ENCODE results near the gene AIF1.

The AIF1 gene

DNA sequence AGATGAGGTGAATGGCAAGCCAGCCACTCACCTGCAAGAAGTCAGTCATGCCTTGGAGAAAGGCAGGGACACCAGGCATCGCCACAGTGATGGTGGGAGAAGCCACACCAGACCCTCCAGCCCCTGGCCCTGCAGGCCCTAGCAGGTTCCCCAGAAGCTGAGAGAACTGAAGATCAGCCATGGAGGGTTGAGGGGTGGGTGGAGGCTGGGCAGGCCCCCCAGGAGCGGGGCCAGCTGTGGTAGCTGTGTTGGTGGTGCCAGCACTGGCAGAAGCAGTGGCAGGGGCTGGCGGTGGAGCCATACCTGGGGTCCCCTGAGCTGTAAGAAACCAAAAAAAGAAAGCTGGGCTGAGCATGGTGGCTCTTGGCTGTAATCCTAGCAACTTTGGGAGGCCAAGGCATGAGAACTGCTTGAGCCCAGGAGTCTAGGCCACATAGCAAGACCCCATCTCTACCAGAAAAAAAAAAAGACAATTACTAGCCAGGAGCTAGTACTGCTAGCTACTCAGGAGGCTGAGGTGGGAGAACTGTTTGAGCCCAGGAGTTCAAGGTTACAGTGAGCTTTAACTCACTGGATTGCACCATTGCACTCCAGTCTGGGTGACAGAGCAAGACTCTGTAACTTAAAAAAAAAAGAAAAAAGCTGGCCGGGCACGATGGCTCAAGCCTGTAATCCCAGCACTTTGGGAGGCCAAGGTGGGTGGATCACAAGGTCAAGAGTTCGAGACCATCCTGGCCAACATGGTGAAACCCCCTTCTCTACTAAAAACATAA, 27.9 kb downstream of the AIF1 start:
- DNase-seq (ENCODE audit: low read depth in 2 of 2): no peak

DNA sequence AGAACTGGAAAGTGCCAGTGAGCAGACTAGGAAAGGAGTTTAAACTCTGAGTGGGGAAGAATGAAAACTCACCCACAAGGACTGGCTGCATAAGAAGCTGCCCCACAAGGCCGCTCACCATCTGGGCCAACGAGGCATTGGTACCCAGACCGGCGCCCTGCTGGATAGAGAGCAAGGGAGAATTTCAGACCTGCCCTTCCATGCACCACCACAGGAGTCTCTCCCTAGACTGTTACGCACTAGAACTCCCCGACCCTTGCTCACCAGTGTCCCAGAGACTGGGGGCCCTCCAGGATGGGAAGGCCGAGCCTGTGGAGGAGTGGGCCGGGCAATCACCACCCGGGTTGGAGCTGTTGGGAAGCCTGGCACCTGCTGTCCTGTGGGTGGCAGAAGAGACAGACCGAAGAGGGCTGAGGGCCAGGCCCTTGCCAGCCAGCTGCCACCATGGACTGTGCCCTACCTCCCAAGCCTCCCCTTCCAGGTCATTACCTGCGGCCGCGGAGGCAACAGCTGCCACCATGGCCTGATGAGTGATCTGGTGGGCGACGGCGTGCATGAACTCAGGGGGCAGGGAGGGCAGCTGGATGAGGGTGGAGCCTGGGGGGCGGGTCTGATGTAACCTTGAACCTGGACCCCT, 28.9 kb downstream of the AIF1 start:
- DNase-seq (ENCODE audit: low read depth in 2 of 2): no peak

DNA sequence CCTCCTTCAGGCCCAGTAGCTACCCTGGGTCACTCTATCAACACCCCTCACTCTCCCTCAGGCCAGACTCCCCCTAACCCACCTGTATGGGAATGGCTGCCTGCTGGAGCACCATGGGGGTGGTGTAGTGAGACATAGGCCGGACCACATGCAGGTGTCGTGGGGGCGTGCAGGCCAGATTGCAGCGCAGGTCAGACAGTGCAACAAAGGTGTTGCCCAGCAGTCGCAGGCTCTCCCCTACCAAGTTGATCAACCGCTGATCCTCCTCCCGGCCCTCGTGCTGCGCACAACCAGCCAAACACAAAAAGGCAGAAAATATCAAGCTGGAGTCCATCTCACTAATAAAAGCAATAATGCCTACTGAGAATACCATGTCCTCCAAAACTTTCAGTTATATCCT, 30.3 kb downstream of the AIF1 start:
- no peak for DNase-seq (ENCODE audit: low read depth in 2 of 2)

DNA sequence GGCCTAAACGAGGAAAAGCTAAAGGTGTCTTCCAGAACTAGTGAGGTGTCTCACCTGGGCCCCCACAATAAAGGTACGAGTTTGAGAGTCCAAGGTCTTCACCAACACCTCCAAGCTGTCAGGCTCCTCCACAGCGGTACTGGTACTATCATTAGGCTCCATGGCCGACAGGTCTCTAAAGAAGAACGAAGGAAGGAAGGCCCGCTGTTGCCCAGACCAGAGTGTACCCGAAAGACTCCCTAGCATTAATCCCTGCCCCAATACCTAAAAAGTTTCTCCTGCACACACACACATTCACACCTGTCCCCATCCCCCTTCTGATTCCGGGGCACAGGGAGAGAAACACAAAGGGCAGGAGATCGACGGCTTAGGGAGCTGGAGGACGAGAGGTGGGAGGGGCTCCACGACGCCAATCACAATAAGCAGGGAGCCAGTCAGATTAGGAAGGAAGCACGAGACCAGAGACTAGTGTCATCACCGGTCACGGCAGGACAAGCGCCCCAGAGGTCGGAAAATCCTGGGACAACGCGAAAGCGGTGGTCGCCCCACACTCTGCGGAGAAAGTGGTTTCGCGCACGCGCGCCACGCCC, 36.7 kb downstream of the AIF1 start:
- DNase-seq (ENCODE audit: low read depth in 2 of 2): no peak

DNA sequence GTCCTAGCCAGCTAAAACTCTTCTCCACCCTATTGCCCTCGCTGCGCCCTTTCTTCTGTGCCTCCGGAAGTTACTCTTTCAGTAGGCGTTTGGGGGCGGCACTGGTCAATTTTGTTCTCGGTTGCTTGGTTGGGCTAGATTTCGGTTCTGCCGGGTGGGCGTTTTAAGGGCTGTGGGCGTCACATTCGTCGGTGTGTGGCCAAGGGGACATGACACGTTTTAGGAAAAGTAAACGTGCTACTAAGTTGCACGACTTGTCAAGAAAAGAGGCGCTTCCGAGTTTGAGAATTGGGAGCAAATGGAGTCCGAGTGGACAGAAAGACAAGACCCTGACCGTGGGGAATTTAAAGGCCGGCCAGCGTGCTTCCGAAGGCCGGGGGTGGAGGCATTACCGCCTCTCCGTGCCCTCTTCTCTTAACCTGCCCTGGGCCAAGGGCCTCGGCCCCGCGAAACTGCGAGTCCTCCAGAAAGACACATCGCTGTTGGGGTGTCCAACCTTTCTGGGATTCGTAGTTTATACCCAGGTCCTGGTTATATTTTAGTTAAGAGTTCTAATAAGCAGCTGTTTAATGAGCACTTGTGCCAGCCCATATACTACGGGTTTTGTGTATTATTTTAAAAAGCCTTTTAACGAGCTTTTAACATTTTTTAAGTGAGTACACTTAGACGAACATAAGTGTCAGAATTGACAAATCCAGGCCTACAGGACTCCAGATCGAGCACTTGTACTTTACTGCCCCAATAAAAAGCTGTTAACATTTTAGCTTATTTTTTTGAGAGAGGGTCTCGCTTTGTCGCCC, 38.1 kb downstream of the AIF1 start:
- peak; percentile 72 to 84 for DNase-seq (ENCODE audit: low read depth in 2 of 2)

DNA sequence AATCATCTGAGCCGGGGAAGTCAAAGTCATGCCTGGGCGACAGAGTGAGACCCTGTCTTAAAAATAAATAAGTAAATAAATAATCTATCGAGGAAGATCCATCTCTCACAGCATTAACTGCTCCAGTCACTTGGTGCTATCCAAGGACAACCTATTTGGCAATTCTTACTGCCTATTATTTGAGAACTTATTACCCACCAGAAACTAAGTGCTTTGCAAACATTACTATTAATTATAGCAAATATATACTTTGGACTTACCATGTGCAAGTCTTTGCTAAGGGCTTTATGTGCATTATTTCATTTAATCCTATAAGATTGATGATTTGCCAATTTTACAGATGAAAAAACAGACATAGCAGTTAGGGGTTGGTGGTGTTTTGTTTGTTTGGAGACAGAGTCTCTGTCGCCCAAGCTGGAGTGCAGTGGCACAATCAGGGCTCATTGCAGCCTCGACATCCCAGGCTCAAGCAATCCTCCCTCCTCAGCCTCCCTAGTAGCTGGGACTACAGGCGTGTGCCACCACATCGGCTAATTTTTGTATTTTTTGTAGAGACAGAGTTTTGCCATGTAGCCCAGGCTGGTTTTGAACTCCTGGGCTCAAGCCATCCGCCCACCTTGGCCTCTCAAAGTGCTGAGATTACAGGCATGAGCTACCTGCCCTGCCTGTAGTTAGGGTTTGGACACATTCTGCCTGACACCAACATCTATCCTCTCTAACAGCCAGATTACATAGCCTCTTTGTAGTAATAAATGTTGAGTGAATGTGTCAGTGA, 39.7 kb downstream of the AIF1 start:
- no peak for DNase-seq (ENCODE audit: low read depth in 2 of 2)

DNA sequence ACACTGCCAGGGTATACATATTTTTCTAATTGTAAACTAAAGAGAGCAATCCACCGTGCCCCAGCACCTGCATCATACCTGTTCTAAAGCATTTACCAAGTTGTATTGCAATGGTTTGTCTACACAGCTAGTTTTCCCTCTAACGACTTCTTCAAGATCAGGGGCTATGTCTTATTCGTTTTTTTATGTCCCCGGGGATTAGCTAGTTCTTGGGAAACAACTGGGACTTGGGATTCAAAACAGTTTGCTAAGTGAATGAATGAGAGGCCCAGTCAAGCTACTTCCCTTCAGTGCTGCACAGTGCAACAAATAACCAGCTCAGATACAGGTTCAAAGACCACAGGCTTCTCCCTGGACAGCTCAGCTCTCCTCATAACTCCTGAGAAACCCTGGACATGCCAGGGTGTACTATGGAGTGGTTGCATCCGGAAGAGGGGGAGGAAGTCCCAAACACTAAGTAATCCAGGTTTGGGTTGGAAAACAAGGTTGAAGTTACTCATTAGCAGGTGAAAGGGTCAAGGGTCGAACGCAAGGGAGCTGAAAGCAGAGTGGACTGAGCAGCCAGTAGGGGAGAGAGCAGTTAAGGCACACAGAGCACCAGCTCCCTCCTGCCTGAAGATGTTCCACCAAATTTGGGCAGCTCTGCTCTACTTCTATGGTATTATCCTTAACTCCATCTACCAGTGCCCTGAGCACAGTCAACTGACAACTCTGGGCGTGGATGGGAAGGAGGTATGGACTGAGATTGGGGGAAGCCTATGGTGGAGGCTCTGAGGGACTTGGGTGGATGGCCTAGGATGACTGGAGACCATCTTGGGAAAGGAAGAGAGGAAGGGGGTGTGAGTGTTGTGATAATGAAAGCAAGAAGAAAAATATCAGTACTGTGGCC, 40.6 kb downstream of the AIF1 start, which contains the start of gene APOM:
Gene APOM, plus strand, starts transcription at position 546 of the 889 bp plus-strand sequence. Its CDS starts 73 bp downstream, at position 619.
- DNase-seq (ENCODE audit: low read depth in 2 of 2): no peak

DNA sequence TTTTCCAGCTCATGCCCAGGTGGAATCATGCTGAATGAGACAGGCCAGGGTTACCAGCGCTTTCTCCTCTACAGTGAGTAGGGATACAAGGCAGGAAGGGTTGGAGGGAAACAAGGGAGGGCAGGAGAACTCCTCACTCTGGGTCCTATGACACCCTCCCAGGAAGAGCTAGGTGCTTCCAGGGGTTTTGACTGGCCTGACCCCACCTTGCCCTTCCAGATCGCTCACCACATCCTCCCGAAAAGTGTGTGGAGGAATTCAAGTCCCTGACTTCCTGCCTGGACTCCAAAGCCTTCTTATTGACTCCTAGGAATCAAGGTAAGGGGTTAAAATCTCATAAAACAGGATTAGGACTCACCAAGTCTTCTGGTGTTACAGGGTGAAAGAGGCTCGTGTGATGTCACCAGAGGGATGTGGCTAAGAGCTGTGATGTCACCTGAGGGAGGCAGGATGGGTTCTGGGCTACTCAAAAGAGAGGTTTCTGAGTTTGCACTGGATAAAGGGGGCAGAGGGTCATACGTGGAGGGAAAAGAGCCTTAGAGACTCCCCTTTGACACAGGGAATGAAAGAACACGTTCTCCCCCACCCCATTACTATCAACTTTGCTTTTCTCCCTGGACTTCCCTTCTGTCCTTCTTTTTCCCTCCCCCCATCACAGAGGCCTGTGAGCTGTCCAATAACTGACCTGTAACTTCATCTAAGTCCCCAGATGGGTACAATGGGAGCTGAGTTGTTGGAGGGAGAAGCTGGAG, 42.5 kb downstream of the AIF1 start:
- no peak for DNase-seq (ENCODE audit: low read depth in 2 of 2)

DNA sequence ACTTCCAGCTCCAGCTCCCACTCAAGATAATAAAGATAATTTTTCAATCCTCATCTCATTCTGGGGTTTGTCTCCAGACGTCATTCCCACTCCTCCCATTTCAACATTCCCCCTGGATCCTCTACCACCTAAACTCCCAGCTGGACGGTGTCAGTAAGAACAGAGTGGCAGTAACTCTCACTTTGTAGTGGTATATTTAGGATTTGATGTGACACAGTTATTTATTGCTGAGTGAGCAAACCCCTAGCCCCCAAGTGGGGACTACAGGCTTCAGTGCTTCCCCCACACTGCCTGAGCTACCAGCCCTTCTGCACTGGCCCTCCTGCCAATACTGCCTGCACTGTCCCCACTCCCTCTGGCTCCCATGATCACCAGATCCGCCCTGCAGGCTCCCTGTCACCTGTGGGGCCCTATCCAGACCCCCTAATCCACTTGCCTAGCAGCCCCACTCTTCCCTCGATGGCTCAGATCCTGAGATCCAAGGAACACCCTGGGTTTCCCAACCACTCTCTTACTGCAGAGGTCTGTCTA, 43.2 kb downstream of the AIF1 start:
- DNase-seq (ENCODE audit: low read depth in 2 of 2): no peak

DNA sequence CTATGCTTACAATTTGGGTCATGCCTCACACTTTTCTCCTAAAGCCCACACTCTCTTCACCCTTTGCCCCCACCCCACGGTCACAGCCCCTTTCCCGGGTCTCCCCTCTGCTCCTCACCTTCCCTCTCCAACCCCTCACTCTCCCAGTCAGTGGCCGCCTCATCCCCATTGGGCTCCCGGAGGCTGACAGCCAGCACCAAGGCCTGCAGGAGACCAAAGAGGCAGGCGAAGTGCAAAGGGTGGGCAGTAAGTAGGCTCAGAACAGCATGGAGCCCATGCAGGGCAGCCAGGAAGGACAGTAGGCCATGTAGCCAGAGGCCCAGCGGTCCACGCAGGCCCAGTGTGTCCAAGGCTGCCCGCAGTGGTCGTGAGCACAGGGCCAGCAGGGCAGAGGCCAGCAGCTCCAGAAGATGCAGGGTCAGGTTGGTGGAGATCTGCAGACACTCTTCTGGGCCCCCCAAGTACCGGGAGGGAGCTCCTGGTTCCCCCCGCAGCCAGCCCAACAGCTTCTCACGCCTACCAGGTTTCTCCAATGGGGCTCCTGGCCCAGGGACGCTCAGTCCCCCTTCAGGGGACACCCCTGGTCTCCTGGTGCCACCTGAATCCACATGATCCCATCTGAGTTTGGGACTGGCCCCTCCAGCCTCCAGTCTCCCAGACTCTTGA, 44.1 kb downstream of the AIF1 start:
- no peak for DNase-seq (ENCODE audit: low read depth in 2 of 2)

DNA sequence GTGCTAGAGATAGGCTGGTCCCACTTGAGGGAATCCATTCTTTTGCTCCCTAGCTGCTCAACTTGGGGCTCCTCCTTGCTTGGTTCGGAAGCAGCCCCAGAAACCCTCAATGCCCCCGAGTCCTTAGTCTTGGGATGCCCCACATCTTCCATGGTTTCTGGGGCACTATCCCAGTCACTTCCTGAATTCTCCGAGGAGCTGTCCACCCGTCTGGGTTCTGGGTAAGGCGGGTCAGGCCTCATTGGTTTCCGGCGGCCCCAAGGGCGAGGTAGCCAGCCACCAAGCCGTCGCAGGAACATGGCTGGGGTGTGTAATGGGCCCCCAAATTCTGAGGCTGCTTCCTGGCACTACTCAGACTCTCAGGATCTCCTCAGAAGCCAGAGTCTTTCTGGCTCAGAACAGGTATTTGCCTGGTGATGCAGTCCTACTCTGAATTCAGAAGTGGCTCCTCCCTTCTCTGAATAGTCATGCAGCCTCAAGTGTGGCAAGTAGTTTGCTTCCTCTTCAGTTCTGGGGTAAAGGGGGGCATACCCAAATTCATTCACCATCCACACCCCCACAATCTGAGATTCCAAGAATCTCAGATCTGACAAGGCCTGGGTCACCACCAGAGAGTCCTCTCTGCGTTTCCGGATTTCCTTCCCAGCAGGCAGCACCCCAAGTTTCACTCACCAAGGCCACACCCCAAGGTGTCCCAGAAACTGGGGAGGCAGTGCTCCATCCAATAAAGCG, 44.8 kb downstream of the AIF1 start:
- DNase-seq (ENCODE audit: low read depth in 2 of 2): peak in 1 of 2 donors; percentile 9

DNA sequence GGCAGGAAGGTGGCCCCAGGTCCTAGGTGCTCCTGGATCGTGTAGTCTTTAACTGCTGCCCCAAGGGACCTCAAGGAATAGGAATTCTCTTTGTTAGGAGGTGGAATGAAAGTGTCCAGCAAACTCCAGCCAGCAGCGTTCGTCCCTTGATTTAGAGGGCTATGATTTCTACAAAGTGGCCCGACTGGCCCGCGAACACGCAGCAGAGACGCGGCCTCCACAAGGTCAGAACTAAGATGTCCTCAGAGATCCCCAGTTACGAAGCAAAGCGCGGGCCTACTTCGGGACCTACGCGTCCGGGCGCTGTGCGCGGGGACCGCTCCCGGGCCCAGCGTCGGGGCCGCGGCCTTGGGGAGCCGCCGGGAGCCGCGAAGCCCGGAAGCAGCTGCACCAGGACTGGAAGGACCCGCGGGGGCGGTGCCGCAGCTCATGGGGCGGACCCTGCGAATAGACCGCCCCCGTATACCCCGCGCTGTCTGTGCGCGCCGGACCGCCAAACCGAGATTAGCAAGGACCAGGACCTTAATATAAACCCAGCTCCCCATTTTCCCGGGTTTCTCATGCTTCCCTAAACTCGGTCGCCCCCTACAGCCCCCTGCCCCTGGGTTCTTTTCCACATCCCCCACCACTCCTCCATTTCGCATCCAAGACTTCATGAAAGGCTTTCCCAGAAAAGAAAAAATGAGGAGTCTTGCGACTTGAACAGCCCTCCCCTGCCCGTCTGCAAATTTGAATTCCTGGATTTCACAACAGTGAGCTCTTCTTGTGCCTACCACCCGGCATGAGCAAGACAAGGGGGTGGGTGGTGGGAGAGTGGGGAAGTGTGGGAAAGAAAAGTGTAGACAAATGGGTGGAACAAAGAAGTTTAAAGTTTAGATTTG, 45.6 kb downstream of the AIF1 start, which contains the start of gene C6orf47:
Gene C6orf47, minus strand, starts transcription at position 398 of the 881 bp plus-strand sequence. CDS start 831 bp downstream, outside the sequence.
- DNase-seq (ENCODE audit: low read depth in 2 of 2): peak in 1 of 2 donors; percentile 46

DNA sequence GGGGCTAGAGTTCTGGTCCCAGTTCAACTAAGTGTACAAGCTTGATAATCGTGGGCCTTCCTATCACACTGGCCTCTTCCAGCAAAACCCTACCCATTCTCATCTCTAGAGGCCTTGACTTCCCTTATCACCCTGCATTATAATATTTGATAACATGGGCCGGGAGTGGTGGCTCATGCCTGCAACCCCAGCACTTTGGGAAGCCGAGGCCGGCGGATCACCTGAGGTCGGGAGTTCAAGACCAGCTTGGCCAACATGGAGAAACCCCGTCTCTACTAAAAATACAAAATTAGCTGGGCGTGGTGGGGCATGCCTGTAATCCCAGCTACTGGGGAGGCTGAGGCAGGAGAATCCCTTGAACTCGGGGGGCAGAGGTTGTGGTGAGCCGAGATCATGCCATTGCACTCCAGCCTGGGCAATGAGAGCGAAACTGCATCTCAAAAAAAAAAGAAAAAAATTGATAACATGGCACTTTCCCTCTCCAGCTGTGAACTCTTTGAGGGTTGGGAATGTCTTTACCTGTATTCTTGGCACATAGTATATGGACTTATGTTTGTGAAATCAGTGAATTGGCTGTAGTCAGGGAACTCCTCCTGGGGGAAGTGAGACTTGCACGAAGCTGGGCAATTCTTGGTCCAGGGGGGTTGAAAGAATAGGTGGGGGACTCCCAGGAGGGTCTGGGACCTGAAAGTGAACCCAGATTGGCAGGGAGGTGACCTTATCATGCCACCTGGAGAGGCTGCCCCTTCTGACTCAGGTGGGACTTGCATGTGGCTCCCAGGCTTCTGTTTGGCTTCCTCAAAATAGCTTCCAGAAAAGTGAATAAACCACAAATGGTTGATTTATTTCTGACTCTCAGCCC, 46.5 kb downstream of the AIF1 start:
- DNase-seq (ENCODE audit: low read depth in 2 of 2): no peak

DNA sequence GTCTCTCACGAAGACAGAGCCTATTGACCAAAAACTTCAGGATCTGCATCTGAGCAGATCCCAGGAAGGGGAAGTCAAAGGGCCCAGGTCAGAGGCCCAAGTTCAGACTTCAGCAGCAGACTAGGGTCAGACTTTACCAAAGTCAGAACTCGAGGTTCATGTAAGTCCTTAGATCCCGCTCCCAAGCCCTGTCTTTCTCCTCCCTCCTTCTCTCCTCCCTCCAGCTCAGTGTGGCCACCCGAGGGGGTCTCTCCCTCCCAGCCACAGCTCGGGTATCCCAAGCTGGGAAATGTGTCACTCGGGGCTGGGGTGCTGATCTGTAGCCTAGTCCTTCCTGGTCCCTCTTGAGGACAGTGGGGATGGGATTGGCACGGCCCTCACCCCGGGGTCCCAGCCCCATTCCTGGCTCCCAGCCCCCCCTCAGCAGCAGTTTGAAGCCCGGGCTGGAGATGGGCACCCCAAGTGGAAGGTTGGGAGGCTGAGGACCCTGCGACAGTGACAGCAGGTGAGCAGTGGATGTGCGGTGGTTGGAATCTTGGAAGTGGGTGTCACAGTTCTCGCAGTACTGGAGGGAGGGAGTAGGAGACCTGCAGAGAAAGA, 47.2 kb downstream of the AIF1 start:
- DNase-seq (ENCODE audit: low read depth in 2 of 2): no peak

DNA sequence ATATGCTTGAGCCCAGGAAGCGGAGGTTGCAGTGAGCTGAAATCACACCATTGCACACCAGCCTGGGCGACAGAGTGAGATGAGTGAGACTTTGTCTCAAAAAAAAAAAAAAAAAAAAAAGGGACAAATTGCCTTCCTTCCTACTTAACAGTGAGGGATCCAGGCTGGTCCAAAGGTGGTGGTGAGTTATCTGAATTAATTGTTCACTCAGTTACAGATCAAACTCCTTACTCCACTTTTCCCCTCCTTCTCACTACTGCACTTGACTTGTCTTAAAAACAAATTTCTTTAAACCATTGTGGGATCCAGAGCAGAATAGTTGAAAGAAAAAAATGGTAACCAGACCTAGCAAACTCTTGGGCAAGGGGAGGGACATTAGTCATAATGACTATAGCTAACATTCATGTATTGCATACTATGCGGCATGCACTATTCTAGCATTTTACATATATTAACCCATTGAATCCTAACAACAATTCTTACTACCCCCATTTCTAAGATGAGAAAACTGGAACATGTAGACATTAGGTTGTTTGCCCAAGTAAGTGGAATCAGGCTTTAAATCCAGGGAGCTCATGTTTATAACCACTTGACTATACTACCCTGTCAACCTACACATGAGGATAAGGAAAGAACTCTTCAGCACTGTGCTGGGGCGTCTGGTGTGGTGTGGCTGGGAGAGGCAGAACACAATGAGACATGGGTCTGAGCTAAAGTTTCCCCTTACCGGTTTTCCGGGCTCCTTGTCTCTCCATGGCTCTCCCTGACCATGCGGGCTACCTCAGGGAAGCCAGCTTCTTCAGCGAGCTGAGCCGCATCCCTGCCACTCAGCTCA, 48.3 kb downstream of the AIF1 start:
- no peak for DNase-seq (ENCODE audit: low read depth in 2 of 2)

Measured in stimulated activated CD8-positive, alpha-beta memory T cell treated with anti-CD3 and anti-CD28 coated beads, Interleukin-15, amount 100 ng/mL, for 4 hours (primary cell).